Esophagus squamous epithelium (tissue), 4 donors: ENCODE results near the gene TBX10.

Source experiments
- POLR2A ChIP-seq, 4 donors: fragments of 450-650 bp; IDR thresholded peaks; one replicate each; pipeline ENCODE4 v1.6.1; 2017; ENCODE audit warnings: antibody characterized with exemption in 4 of 4, mild to moderate bottlenecking in 4 of 4, moderate library complexity in 3 of 4
- TF ChIP-seq, protein P1 (sequence below), 6 experiments: fragments of 450-650 bp in 4 of 6; fragments of 200-600 bp in 2 of 6; sonication (generic) in 2 of 6; IDR thresholded peaks; one replicate each; pipeline ENCODE4 v1.5.1; 2016 to 2019; ENCODE audit warnings: antibody characterized with exemption in 6 of 6, mild to moderate bottlenecking in 4 of 6, moderate library complexity in 4 of 6

DNA sequence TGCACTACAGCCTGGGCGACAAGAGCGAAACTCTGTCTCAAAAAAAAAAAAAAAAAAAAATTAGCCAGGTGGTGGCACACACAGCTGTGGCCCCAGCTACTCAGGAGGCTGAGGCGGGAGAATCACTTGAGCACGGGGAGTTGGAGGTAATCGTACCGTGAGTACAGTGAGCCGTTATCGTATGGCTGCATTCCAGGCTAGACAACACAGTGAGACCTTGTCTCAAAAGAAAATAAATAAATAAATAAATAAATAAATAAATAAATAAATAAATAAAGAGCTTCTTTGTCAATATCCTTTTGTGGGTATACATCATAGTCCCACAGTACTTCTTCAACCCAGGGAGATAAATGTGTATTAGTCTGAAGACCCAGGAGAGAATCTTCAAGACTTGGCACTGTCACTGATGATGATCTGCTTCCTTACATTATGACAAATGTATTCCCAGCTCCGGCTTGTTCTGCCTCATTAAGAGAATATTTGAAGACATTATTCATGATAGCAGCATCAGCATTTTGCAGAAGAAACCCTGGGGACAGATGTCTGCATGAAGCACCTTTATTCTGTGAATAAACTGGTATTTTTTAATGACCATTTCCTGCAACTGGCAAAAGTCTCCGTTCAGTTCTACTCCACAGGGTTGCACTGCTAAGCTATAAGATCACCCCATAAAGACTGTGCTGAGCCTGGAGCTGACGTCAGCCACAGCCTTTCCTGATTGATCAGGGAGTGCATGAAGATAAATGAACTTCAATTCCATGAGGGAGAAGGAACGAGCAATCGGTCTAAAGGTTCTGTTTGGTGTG is 12.6 kb upstream of the TBX10 start:
- TF ChIP-seq, protein P1, sequence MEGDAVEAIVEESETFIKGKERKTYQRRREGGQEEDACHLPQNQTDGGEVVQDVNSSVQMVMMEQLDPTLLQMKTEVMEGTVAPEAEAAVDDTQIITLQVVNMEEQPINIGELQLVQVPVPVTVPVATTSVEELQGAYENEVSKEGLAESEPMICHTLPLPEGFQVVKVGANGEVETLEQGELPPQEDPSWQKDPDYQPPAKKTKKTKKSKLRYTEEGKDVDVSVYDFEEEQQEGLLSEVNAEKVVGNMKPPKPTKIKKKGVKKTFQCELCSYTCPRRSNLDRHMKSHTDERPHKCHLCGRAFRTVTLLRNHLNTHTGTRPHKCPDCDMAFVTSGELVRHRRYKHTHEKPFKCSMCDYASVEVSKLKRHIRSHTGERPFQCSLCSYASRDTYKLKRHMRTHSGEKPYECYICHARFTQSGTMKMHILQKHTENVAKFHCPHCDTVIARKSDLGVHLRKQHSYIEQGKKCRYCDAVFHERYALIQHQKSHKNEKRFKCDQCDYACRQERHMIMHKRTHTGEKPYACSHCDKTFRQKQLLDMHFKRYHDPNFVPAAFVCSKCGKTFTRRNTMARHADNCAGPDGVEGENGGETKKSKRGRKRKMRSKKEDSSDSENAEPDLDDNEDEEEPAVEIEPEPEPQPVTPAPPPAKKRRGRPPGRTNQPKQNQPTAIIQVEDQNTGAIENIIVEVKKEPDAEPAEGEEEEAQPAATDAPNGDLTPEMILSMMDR (IDR thresholded peaks at IDR 0.05), result no peak
- TF ChIP-seq POLR2A (IDR thresholded peaks at IDR 0.05), result no peak
